Fibroblast of skin of left quadriceps (primary cell): ENCODE data around the gene QPCT.
"Not testable (repeated sequence)": the region's sequence is repeated elsewhere in the genome, so short reads cannot be mapped to it uniquely, and the experiment has no call there.

ENCODE experiments used
- DNase-seq, 2 experiments: peaks; one replicate each; pipeline ENCODE4 v3.0.0-alpha.2; 2013; ENCODE audit warnings: low read depth in 2 of 2

QPCT gene

GRCh38 chr2:37390777-37391176, 46.3 kb downstream of the QPCT start:
- DNase-seq, result no peak

DNA sequence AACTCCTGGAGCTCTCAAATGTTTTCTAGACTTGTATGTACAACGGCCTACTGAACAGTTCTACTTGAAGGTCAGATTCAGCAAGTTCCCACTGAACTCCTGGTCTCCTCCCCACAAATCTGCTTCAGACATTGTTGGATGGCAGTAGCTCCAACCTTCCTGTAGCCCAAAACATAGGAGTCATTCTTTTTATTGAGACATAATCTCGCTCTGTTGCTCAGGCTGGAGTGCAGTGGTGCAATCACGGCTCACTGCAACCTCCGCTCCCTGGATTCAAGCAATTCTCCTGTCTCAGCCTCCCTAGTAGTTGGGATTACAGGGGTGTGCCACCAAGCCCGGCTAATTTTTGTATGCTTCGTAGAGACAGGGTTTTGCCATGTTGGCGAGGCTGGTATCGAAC, 47.3 kb downstream of the QPCT start:
- no peak for DNase-seq

DNA sequence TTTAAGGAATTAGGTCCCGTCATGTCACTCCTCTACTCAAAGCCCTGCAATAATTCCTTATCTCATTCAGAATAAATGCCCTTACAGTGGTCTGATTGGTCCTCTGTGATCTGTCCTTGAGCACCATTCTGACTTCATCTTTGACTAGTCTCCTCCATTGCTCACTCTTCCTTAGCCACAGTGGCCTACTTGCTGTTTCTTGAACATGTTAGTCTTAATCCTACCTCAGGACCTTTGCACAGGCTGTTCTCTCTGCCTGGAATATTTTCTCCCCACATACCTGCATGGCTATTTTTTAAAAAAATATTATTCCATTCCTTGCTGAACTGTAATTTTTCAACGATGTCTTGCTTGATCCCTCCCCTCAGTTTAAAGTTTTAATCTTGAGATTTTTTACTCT, 48.0 kb downstream of the QPCT start:
- DNase-seq, result no peak

- no peak for DNase-seq
Measured at GRCh38 chr2:37394263-37394662, 49.8 kb downstream of the QPCT start.

DNA sequence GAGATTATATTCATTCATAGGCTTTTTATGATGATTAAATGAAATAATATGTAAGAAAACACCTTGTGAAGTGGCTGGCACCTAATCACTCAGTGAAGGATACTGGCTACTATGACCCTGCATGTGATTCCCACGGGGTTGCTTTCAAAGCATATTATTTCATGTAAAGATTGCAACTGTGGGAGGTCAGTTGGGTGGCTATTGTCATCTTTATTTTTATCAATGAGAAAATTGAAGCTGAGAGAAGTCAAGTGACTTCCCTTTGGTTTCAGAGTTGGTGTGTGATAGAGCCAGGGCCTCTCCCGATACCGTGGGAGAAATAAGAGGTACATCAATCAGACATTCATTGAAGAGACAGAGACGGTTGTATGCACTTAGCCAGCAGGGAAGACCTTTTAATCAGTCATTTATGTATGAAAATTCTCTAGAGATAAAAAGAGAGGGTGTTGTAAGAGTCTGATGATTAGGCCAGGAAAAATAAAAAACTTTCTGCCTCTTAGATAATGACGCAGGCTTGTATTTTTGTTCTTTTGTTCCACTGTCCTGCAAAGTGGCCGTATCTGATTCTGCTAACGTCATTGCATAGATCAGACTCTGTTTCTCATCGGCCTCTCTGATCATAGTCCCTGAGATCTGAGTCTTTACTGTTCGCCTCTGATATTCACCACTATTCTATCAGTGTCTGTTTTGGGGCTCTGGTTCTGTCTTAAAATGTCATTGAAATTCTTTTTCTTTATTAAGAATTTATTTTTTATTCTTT, 50.5 kb downstream of the QPCT start:
- DNase-seq, result no peak

DNA sequence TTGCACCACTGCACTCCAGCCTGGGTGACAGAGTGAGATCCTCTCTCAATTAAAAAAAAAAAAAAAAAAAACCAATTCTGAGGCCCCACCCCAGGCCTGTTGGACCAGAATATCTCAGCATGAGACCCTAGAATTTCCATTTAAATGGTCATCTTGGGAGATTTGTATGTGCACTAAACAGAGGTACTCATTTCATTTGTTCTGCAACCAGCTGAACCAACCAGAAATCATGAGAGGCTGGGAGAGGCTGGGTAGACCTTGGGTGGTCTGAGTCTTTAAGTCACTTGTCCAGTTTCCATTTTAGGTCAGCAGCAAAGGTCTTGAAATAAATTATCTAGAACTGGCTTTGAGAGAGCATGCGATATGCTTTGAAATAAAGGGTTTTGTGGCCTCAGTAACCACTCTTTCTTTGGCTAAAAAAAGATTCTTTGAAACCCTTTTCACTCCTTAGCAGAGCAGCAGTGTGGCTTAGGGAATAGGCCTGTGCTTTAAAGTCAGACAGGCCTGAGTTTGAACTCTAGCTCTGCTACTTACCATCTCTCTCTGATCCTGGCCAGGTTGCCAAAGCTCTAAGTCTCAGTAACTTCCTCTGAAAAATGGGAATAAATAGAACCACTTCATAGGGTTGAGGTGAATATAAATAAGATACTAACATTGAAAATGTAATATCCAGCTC, 52.6 kb downstream of the QPCT start:
- DNase-seq, result no peak

GRCh38 chr2:37398990-37399389, 54.6 kb downstream of the QPCT start:
- no peak for DNase-seq

DNA sequence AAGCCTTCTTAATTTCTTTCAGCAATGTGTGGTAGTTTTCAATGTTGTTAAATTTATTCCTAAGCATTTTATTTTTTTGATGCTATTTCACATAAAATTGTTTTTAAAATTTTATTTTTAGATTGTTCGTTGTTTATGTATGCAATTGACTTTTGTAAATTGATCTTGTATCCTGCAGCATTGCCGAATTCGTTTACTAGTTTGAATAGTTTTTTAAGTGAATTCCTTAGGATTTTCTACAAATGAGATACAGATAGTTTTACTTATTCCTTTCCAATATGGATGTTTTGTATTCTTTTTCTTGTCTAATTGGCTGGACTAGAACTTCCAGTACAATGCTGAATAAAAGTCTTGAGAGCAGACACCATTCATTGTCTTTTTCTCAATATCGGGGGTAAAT, 55.6 kb downstream of the QPCT start:
- no peak for DNase-seq

DNA sequence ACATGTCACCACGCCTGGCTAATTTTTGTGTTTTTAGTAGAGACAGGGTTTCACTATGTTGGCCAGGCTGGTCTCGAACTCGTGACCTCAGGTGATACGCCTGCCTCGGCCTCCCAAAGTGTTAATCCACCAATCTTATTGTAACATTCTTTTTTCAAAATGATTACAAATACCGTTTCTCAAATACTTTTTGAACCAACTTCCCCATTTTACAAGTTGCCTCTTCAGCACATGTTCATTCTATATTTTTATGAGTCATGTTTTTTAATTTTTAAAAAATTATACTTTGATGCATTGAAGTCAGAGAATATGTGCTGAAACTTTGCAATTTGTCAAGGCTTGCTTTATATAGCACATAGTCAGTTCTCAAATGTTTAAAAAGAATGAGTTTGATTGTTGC, 58.2 kb downstream of the QPCT start:
- no peak for DNase-seq

- no peak for DNase-seq
Measured at GRCh38 chr2:37405781-37406180, 61.4 kb downstream of the QPCT start.

GRCh38 chr2:37412231-37412630, 67.8 kb downstream of the QPCT start:
- no peak for DNase-seq

GRCh38 chr2:37413911-37414469, 69.6 kb downstream of the QPCT start:
- not testable (repeated sequence) for DNase-seq

DNA sequence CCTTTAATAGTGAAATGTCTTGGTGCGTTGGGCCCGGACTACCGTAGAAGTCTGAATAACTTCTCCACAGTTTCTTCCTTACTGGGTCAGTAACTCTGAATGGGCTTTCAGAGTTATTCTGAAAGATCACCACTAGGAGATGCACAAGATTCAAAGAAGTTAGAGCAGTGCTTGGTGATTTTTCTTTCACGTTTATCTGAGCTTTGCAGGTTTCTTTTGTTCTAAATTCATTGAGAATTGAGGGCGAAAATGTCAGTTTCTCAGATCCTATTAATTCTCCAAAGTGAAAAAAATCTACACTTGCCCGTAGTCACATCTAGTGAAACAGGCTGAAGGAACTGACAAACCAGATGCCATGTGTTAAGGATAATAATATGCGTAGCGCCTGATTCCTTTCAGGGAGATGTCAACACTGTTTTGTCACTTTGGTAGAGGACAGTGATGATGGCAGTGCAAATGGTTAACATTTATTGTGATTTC, 70.1 kb downstream of the QPCT start:
- peak; percentile 71 to 76 for DNase-seq

- DNase-seq, result peak in 1 of 2 experiments; percentile 25
Measured at GRCh38 chr2:37415128-37415820, 70.8 kb downstream of the QPCT start.

DNA sequence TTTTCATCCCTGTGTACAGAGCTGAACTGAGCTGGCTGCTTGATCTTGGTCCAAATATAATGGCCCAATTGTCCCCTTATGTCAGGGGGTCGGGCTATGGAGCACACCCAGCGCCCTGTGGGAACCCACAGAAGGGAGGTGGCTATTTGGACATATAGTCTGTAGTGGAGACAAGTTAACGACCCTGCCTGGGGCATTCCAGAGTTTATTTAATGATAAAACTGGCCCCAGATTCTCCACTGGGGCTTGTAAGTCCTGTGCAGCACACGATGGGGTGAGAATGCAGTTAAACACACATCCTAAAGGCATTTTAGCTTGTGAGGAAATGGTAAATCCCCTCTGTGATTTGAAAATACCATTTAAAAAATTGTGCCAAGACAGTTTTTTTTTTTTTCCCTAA, 72.9 kb downstream of the QPCT start:
- DNase-seq, result peak; percentile 63 to 65

- DNase-seq, result no peak
Measured at GRCh38 chr2:37418956-37419355, 74.5 kb downstream of the QPCT start.

GRCh38 chr2:37421686-37422085, 77.3 kb downstream of the QPCT start:
- DNase-seq, result peak in 1 of 2 experiments; percentile 10

- no peak for DNase-seq
Measured at GRCh38 chr2:37422816-37423215, 78.4 kb downstream of the QPCT start.
